Lung (tissue), 16 donors: ENCODE data around the gene RAMP3. TPM values are rescaled to one million over a fixed set of nuclear protein-coding genes. Genes with fewer than 3 reads are reported as not detected.

Source experiments
- ATAC-seq: fragments of 200-7000 bp; cut with Tn5 transposase; one replicate; pipeline ENCODE4 v1.9.1; 2020; ENCODE audit warnings: moderate number of reproducible peaks; ENCODE audit not compliant: insufficient read depth, low FRiP score
- DNase-seq, 3 donors: peaks; one replicate each; pipeline ENCODE4 v3.0.0-alpha.2; 2013 to 2017
- H3K27ac ChIP-seq, 2 donors: one replicate each; pipeline ENCODE4 v1.5.1; 2013; ENCODE audit warnings: mild to moderate bottlenecking in 2 of 2, moderate library complexity in 2 of 2, control low read depth in 1 of 2, inconsistent platforms in 1 of 2, low read depth in 1 of 2, low read length in 1 of 2
- H3K27me3 ChIP-seq, 3 donors: one replicate each; pipeline ENCODE4 v1.5.1; 2013; ENCODE audit warnings: low read length in 2 of 3; ENCODE audit not compliant: control insufficient read depth in 3 of 3, insufficient read depth in 3 of 3
- H3K36me3 ChIP-seq, 4 donors: one replicate each; pipeline ENCODE4 v1.5.1; 2013; ENCODE audit warnings: low read length in 4 of 4, mild to moderate bottlenecking in 1 of 4, moderate library complexity in 1 of 4; ENCODE audit not compliant: control insufficient read depth in 4 of 4, insufficient read depth in 4 of 4
- H3K4me1 ChIP-seq, 5 donors: one replicate each; pipeline ENCODE4 v1.5.1; 2013; ENCODE audit warnings: low read length in 5 of 5, mild to moderate bottlenecking in 2 of 5, moderate library complexity in 1 of 5; ENCODE audit not compliant: control insufficient read depth in 5 of 5, insufficient read depth in 5 of 5
- H3K4me3 ChIP-seq: one replicate; pipeline ENCODE4 v1.5.1; 2013; ENCODE audit warnings: mild to moderate bottlenecking, control low read depth, moderate library complexity
- H3K9ac ChIP-seq, 2 donors: one replicate each; pipeline ENCODE4 v1.5.1; 2013; ENCODE audit warnings: low read length in 2 of 2, control low read depth in 1 of 2; ENCODE audit not compliant: insufficient read depth in 1 of 2
- H3K9me3 ChIP-seq, 4 donors: one replicate each; pipeline ENCODE4 v1.5.1; 2013; ENCODE audit warnings: low read length in 3 of 4, mild to moderate bottlenecking in 1 of 4, moderate library complexity in 1 of 4; ENCODE audit not compliant: control insufficient read depth in 4 of 4, insufficient read depth in 3 of 4
- CTCF ChIP-seq: IDR thresholded peaks from 2 replicates; pipeline ENCODE4 v1.5.1; 2012; ENCODE audit warnings: mild to moderate bottlenecking; ENCODE audit errors: control extremely low read depth, extremely low read depth
- WGBS, 2 donors: extraction: QIAGEN DNeasy Blood & Tissue Kit; methylation state at CpG; one replicate each; pipeline ENCODE4 v1.1.7; 2013; 5-methylcytosine and 5-hydroxymethylcytosine counted together
- long read RNA-seq, 5 donors: transcript quantifications; one replicate each; lab custom pipeline, GENCODE V29; 2026
- polyA plus RNA-seq, 2 donors: library from polyadenylated mRNA; stranded (reverse); fragments of 200-250 nt; gene quantifications; one replicate each; pipeline ENCODE4 v1.2.1, GENCODE V29; 2013
- total RNA-seq, 2 donors: library from RNA; depleted of rRNA in 1 of 2; stranded (reverse); fragments of >200 nt in 1 of 2; gene quantifications; one replicate each; pipeline ENCODE4 v1.2.1, GENCODE V29; 2014 to 2021
- donor health status: control.
- donor health status: control.
- donor health status: Bipolar disorder and iron deficiency.
- donor health status: healthy.
- donor health status: DM: yes; HTN: yes; CAD: no.

Gene RAMP3
- 10 to 100 TPM; 47.3 to 49.8 TPM for total RNA-seq
- polyA plus RNA-seq: 100 to 1,000 TPM in 1 of 2 donors, 10 to 100 TPM in 1; 76.8 to 116 TPM
- long read RNA-seq, donor 1, transcript RAMP3-201 (3 exons, 1,323 nt): major isoform, 16 of 17 reads
- long read RNA-seq, donor 1, partial matches to known transcripts: 0 of 17 reads
- long read RNA-seq, donor 1, other reads (novel, unspliced or antisense): 0 of 17 reads
- long read RNA-seq, donor 2, partial matches to known transcripts: 0 of 2 reads
- long read RNA-seq, donor 2, other reads (novel, unspliced or antisense): 0 of 2 reads
- long read RNA-seq, donor 3, transcript RAMP3-201 (3 exons, 1,323 nt): major isoform, 9 of 9 reads
- long read RNA-seq, donor 3, partial matches to known transcripts: 0 of 9 reads
- long read RNA-seq, donor 3, other reads (novel, unspliced or antisense): 0 of 9 reads
- long read RNA-seq, donor 4, partial matches to known transcripts: 0 of 3 reads
- long read RNA-seq, donor 4, other reads (novel, unspliced or antisense): 0 of 3 reads
- long read RNA-seq, donor 5, transcript RAMP3-201 (3 exons, 1,323 nt): major isoform, 19 of 19 reads
- long read RNA-seq, donor 5, partial matches to known transcripts: 0 of 19 reads
- long read RNA-seq, donor 5, other reads (novel, unspliced or antisense): 0 of 19 reads

GRCh38 chr7:45157653-45158401 lies at the start of gene RAMP3:
TSS of gene RAMP3 (plus strand) at chr7:45157791. CDS start at chr7:45157829, 38 bp downstream.
- Histone ChIP-seq H3K36me3 (no peaks in the 10 kb centered on the region), H3K27me3 (peaks cover 0 to 31% (median 9%) of the 10 kb centered on the region in 3 donors), H3K27ac (peak within 1 kb of the TSS; percentile 70 to 71), H3K4me1 (peaks cover 0 to 4% (median 0%) of the 10 kb centered on the region in 5 donors), H3K9me3 (no peaks in the 10 kb centered on the region), H3K9ac (no peak within 1 kb of the TSS), H3K4me3 (peak within 1 kb of the TSS; percentile 58)
- no peak for TF ChIP-seq CTCF
- DNase-seq (peak in 1 of 3 donors; percentile 13), ATAC-seq (no peak)
- 13 to 14% methylated on average over 48 to 56 of the region's 56 CpGs for WGBS, 2 donors

GRCh38 chr7:45108863-45109262 lies 48.7 kb upstream of the RAMP3 start:
- H3K36me3 ChIP-seq: peaks cover 23 to 51% (median 38%) of the 10 kb centered on the region in 4 donors
- DNase-seq (peak in 1 of 3 donors; percentile 9), ATAC-seq (no peak)
- no peak overlapping the region for H3K9ac ChIP-seq
- no peak overlapping the region for H3K27ac ChIP-seq
- H3K4me1 ChIP-seq: peaks cover 3 to 15% (median 8%) of the 10 kb centered on the region in 5 donors
- TF ChIP-seq CTCF: no peak
- WGBS, 2 donors: 88 to 90% methylated on average over 8 of the region's 8 CpGs
- H3K27me3 ChIP-seq: no peaks in the 10 kb centered on the region
- H3K4me3 ChIP-seq: no peak overlapping the region
- no peaks in the 10 kb centered on the region for H3K9me3 ChIP-seq

- Histone ChIP-seq H3K9ac (peak within 1 kb of the TSS; percentile 94 to 97), H3K27me3 (no peaks in the 10 kb centered on the region), H3K4me1 (peaks cover 3 to 15% (median 8%) of the 10 kb centered on the region in 5 donors), H3K9me3 (no peaks in the 10 kb centered on the region), H3K27ac (peak within 1 kb of the TSS; percentile 85 to 99), H3K36me3 (peaks cover 10 to 27% (median 16%) of the 10 kb centered on the region in 4 donors), H3K4me3 (peak within 1 kb of the TSS; percentile 68)
- TF ChIP-seq CTCF: peak; percentile 16
- peak; percentile 95 to 98 (median 98) for DNase-seq
- 0 to 1% methylated on average over 64 of the region's 64 CpGs for WGBS, 2 donors
- ATAC-seq: peak; percentile 97
Measured at GRCh38 chr7:45111298-45112223, 46.0 kb upstream of the RAMP3 start, which contains the start of gene TBRG4. TSS of gene TBRG4 (minus strand) at chr7:45111697. CDS start at chr7:45109237, 2,460 bp downstream.
